NB4 (cell line): ENCODE data around the gene CLPTM1.

Source experiments
- DNase-seq: peaks from one replicate; pipeline ENCODE4 v3.0.0; 2010; ENCODE audit warnings: low read depth
- H3K4me3 ChIP-seq: one replicate; pipeline ENCODE4 v1.5.1; 2011; ENCODE audit warnings: mild to moderate bottlenecking, low read depth, low read length, moderate library complexity
- MYC ChIP-seq: IDR thresholded peaks from 2 replicates; pipeline ENCODE4 v1.6.1; 2011; ENCODE audit warnings: low read depth, low read length
- POLR2A ChIP-seq: IDR thresholded peaks from 2 replicates; pipeline ENCODE4 v1.6.1; 2011; ENCODE audit warnings: mild to moderate bottlenecking; ENCODE audit not compliant: insufficient read length; ENCODE audit errors: extremely low read depth
- TF ChIP-seq, protein P1 (sequence below): IDR thresholded peaks from one replicate; pipeline ENCODE4 v1.5.1; 2012; ENCODE audit warnings: low read depth, low read length
- TF ChIP-seq, protein P2 (sequence below): IDR thresholded peaks from 2 replicates; pipeline ENCODE4 v1.6.1; 2011; ENCODE audit warnings: low read depth, low read length

CLPTM1 gene

DNA sequence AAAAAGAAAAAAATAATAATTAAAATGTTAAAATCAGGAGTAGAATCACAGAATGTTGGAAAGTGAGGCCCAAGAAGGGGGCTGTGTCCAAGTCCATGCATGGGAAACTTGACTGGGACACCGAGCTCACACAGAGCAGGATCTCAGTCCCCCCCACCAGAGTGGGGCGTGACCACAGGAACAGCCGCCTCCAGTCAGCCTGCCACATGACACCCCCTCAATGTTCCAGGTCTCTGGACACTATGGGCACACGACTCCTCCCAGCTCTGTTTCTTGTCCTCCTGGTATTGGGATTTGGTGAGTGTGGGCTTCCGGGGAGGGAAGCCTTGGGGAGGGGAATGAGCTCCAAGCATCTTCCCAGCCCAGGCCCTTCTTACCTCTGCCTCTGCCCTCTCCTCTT lies 6.9 kb upstream of the CLPTM1 start:
- no peak overlapping the region for H3K4me3 ChIP-seq
- DNase-seq: no peak
- TF ChIP-seq, protein P1, sequence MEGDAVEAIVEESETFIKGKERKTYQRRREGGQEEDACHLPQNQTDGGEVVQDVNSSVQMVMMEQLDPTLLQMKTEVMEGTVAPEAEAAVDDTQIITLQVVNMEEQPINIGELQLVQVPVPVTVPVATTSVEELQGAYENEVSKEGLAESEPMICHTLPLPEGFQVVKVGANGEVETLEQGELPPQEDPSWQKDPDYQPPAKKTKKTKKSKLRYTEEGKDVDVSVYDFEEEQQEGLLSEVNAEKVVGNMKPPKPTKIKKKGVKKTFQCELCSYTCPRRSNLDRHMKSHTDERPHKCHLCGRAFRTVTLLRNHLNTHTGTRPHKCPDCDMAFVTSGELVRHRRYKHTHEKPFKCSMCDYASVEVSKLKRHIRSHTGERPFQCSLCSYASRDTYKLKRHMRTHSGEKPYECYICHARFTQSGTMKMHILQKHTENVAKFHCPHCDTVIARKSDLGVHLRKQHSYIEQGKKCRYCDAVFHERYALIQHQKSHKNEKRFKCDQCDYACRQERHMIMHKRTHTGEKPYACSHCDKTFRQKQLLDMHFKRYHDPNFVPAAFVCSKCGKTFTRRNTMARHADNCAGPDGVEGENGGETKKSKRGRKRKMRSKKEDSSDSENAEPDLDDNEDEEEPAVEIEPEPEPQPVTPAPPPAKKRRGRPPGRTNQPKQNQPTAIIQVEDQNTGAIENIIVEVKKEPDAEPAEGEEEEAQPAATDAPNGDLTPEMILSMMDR: no peak
- TF ChIP-seq, protein P2, sequence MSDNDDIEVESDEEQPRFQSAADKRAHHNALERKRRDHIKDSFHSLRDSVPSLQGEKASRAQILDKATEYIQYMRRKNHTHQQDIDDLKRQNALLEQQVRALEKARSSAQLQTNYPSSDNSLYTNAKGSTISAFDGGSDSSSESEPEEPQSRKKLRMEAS: no peak
- TF ChIP-seq MYC (no peak), POLR2A (no peak)

DNA sequence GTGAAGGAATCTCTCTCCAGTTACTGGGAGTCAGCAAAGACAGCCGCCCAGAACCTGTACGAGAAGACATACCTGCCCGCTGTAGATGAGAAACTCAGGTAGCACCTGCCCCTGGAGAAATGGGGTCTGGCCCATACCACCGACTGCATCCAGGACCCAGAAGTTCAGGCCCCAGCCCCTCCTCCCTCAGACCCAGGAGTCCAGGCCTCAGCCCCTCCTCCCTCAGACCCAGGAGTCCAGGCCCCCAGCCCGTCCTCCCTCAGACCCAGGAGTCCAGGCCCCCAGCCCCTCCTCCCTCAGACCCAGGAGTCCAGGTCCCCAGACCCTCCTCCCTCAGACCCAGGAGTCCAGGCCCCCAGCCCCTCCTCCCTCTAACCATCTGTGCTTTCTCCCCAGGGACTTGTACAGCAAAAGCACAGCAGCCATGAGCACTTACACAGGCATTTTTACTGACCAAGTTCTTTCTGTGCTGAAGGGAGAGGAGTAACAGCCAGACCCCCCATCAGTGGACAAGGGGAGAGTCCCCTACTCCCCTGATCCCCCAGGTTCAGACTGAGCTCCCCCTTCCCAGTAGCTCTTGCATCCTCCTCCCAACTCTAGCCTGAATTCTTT lies 6.3 kb upstream of the CLPTM1 start:
- H3K4me3 ChIP-seq: no peak overlapping the region
- TF ChIP-seq MYC: no peak
- no peak for DNase-seq

DNA sequence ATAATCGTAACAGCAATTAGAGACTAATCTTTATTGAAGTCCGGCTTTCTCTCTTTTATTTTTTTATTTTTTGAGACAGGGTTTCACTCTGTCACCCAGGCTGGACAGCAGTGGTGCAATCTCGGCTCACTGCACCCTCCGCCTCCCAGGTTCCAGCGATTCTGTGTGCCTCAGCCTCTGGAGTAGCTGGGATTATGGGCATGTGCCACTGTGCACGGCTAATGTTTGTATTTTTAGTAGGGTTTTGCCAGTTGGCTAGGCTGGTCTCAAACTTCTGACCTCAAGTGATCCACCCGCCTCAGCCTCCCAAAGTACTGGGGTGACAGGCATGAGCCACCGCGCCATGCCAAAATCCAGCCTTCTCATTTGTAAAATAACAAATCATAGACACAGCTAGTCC lies 5.6 kb upstream of the CLPTM1 start:
- no peak for TF ChIP-seq MYC
- TF ChIP-seq, protein P1: no peak
- TF ChIP-seq, protein P2: no peak
- TF ChIP-seq POLR2A: no peak
- DNase-seq: no peak
- H3K4me3 ChIP-seq: no peak overlapping the region

DNA sequence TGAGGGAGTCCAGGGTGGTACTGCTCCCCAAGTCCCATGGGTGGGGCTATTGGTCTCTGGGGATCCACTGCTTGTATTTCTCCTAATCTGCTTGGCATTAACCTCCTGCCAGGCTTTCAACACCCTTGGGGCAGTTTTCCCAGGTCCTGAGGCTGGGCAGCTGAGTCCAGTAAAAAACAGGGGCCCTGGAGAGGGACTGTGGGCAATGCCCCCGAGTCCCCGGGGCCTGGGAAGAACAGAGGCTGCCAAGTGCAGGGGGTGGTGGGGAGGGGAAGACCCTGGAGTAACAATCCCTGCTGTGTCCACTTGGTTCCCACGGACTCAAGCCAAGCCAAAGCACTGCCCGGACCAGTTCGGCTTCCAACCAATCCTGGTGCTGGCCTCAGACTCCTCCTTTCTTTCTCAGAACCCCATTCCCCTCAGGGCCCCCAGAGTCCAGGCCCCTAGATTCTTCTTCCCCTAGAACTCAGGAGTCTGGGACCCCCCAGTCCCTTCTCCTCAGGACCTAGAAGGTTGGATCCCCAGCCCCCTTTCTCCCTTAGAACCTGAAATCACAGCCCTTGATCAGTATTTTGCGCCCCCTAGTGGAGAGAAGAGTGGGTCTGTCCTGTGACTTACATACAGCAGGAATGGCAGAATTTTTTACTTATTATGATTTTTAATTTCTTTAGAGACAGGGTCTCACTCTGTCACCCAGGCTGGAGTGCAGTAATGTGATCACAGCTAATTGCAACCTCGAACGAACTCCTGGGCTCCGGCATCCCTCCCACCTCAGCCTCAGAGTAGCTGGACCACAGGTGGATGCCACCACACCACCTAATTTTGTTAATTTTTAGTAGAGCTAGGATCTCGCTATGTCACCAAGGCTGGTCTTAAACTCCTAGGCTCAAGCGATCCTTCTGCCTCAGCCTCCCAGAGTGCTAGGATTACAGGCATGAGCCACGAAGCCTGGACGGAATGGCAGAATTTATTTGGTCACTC lies 3.7 kb upstream of the CLPTM1 start:
- TF ChIP-seq, protein P2: no peak
- TF ChIP-seq, protein P1: peak; percentile 63
- TF ChIP-seq MYC: no peak
- TF ChIP-seq POLR2A: no peak
- DNase-seq: peak; percentile 76
- no peak overlapping the region for H3K4me3 ChIP-seq

DNA sequence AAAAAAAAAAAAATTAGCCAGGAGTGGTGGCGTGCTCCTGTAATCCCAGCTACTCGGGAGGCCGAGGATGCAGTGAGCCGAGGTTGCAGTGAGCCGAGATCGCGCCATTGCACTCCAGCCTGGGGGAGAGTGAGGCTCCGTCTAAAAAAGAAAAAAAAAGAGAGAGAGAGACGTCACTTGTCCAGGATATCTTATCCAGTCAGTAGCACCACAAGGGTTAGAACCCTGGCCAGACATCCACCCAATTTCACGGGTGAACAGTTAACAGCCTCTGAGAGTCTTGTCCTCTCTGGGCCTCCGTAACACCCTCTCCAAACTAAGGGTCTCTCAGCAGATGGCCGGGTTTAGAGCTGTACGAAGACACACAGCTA lies 917 bp upstream of the CLPTM1 start:
- TF ChIP-seq, protein P1: no peak
- TF ChIP-seq MYC (no peak), POLR2A (no peak)
- TF ChIP-seq, protein P2: no peak
- peak overlapping the region; percentile 95 for H3K4me3 ChIP-seq
- no peak for DNase-seq

DNA sequence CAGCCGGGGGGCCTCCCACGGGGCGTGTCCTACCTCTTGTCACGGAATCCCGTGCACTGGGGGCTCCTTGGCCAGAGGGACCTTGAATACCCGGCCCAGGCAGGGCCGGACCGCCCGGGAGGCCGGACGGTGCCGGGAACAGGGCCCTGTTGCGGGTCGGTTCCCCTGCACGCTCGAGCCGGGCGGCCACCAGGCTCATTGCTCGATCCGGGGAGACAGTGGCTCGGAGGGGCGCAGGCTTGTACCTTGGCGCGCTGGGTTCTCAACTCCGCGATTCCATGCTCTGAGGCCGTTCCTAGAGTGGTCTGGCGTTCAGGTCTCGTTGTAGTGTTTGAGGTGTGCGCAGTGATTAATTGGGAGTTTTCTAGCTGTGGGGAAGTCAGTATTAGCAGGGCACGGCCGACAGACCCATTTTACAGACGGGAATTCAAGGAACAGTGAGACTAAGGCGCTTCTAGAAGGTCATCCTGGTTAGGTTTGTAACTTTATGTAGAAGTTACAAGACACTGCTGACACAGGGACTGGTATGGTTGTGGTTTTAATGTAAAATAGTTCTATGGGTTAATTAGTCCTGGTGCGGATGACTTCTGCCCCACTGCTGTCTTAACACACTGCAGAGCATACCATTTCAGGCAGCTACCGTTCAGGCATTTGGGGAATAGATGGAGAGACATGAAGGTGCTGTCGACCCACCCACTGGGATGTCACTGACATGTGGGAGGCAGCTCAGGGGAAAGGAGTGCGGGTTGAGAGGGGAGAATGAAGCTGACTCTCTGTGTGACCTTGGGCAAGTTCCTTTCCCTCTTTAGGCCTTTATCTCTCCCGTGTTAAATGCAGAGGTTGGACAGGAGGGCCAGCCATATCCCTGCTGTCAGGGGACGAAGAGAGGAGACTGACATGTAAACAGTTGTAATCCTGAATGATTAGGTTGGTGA lies 592 bp downstream of the CLPTM1 start:
- no peak for DNase-seq
- TF ChIP-seq POLR2A (no peak), MYC (no peak)
- TF ChIP-seq, protein P2: no peak
- TF ChIP-seq, protein P1: no peak
- H3K4me3 ChIP-seq: peak overlapping the region; percentile 87
